NOMO-1 treated with dmso at 0.1 percent for 144 hours (cell line): ENCODE results near the gene TRPC1.
"Not testable (repeated sequence)": the region's sequence is repeated elsewhere in the genome, so short reads cannot be mapped to it uniquely, and the experiment has no call there.

Experiments
- DNase-seq: peaks from one replicate; lab custom pipeline; 2025; ENCODE audit not compliant: unreplicated experiment; lab: John Stamatoyannopoulos, UW

The TRPC1 gene

DNA sequence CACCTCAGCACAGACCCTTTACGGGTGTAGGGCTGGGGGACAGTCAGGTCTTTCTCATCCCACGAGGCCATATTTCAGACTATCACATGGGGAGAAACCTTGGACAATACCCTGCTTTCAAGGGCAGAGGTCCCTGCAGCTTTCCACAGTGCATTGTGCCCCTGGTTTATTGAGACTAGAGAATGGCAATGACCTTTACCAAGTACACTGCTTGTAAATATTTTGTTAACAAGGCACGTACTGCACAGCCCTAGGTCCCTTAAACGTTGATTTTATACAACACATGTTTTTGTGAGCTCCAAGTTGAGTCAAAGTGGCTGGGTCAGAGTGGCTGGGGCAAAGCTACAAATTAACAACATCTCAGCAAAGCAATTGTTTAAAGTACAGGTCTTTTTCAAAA, 28.8 kb downstream of the TRPC1 start:
- not testable (repeated sequence) for DNase-seq

DNA sequence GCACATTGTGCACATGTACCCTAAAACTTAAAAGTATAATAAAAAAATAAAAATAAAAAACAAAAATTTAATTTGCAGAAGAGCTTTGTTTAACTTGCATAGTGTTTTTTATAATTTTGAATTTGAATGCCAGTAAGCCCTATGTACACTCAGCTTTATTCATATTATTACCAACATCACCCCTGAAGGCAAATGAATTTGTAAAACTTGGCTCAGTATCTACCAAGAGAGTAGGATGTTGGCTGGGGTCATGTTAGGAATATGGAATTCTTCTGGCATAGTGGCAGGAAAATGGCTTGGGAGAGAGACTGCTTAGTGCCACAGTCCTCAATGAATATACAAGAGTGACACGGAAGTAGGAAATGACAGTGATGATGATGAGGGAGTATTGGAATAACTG, 30.7 kb downstream of the TRPC1 start:
- no peak for DNase-seq

DNA sequence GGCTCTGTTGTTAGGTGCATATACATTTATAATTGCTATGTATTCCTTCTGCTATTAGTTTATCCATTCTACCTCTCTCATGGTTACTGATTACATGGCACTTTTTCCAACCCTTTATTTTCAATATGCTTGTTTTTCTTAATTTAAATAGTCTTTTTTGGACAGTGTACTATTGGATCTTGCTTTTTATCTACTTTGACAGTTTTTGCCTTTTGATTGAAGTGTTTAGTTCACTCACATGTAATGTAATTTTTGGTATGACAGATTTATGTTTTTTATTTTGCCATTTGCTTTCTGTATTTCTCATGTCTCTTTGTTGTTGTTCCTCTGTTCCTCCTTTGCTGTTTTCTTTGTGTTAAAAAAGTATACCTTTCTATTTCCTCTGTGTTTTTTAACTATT, 44.5 kb downstream of the TRPC1 start:
- no peak for DNase-seq

DNA sequence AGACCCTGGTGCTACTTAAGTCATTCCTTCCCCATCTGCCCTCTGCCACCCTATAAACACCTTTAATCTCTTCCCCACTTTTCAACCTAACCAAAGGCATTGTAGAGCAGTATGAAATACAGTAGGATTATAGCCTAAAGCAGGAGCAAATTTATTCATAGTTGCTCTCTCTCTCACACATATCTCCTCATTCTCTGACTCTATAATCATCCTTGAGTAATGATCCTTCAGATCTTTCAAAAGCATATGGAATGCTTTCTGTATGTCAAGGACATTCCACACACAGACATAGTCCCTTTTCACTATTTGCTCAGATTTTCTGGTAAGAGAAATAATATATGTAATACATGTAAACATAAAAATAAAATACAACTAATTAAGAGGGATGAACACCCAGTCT, 54.1 kb downstream of the TRPC1 start:
- DNase-seq = no peak

DNA sequence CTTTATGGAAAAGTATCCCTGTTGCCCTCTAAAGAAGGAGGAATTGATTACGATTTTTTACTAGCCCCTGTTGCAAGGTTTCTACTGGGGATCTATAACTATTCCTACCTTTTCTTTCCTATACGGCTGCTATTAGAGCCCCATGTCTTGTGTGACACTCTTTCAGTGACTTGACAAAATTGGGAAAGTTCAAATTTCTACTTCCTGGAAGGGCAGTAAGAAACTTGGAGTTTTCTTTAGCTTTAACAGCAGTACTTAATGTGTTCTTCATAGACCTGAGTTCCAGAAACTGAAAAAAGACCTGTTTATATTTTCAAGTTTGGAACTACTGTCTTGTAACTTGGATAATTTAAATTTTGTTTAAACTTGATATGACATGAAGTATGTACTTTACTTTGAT, 54.7 kb downstream of the TRPC1 start:
- no peak for DNase-seq

DNA sequence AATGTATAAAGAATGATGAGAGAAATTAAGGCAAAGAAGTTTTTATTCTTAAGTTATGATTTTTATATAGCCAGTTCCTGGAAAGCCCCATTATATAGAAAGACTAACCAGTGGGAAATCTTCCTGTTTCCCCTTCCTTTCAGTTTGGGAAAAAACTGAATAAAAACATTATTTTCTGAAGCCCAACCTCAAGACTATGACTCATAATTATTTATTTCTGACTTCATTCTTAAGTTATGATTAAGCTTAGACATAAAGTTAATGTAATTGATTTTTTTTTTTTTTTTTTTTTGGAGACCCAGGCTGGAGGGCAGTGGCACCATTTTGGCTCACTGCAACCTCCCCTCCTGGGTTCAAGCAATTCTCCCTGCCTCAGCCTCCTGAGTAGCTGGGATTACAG, 55.8 kb downstream of the TRPC1 start:
- DNase-seq = no peak

DNA sequence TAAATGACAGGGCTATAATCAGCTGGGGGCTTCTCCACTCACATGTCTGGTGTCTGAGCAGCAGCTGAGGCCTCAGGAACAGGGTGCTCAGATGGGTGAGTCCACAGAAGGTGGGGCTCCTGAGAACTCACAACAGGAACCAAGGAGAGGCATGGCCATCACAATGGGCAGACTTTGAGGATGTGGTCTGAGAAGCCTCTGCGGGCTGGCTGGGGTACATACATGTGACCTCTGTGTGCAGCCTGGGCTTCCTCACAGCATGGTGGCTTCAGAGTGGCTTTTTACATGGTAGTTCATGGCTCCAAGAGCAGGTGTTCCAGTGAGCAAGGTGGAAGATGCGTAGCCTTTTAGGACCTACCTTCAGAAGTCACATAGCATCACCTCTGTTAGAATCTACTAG, 58.8 kb downstream of the TRPC1 start:
- DNase-seq = no peak

DNA sequence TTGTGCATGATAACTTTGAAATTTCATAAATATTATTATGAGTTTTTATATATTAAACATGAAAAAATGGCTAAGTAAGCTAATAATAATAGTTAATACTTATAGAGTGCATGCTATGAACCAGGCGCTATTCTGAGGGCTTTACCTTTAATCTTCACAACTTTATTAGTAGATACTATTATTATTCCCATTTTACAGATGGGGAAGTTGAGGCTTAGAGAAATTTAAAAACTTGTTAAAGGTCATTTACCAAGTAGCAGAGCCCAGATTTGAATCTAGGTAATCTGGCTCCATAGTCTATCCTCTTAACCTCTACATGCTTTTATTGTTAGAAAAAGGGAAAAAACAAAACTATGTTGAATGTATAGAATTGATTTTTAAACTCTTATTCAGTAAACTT, 60.4 kb downstream of the TRPC1 start:
- DNase-seq = no peak

DNA sequence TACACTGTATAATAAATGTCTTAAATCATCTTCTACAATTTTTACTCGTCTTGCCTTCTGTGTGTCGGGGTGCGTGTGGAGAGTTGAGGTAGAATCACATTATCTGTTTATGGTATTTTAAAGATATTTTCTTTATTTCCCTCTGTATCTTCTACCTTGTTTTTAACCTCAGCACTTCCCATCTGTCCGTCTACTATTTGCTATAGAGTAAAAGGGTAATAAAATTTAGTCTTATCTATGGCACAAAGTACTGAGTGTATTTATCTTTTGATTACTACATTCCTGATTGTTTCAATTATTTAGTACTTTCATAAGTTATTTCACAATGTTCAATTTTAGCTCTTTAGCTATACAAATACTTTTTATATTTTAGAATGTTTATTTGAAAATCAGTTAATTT, 62.2 kb downstream of the TRPC1 start:
- no peak for DNase-seq

DNA sequence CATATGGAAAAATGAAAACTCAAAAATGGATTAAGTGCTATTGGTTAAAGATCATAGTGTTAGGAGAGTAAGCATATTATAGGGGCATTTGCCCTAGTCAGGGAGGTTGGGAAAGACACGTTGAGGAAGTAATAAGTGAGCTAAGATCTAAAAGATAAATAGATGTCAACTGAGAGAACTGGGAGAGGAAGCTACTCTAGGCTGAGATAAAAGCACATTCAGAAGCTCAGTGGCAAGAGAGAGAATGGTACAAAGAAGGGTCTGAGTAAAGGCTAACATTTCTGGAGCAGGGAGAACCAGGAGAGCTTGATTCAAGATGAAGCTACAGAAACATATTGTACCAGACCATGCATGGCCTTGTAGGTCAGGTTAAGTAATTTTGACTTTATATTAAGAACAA, 63.9 kb downstream of the TRPC1 start:
- DNase-seq = peak; percentile 13

DNA sequence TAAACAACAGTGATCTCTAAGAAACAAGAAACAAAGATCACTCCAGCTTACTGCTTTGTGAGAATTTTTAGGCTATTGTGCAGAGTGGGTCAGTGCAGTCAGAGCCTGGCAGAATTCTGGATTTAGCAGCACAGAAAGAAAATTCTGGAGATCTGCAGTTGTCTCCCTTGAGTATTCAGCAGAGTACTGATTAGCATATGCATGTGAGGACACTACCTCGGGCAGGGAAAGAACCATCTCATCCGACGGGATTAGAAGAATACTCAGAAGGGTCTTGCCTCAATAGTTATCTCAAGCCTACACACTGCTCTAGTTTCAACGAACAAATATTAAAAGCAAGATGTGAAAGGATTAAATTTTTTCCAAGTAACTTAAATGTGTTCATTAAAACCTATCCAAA, 70.7 kb downstream of the TRPC1 start:
- DNase-seq = no peak

DNA sequence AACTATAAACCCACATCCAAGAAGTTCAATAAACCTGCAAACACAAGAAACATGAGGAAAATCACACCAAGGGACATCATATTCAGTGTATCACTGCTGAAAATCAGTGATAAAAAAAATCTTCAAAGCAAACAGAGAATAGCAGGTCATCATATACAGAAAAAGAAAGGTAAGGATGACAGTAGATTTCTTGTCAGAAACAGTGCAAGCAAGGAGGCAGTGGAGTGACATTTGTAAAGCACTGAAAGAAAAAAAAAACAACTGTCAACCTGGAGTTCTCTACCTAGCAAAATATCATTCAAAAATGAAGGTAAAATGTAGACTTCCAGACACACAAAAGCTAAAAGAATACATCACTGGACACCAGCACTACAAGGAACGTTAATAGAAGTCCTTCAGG, 71.5 kb downstream of the TRPC1 start:
- DNase-seq = no peak

DNA sequence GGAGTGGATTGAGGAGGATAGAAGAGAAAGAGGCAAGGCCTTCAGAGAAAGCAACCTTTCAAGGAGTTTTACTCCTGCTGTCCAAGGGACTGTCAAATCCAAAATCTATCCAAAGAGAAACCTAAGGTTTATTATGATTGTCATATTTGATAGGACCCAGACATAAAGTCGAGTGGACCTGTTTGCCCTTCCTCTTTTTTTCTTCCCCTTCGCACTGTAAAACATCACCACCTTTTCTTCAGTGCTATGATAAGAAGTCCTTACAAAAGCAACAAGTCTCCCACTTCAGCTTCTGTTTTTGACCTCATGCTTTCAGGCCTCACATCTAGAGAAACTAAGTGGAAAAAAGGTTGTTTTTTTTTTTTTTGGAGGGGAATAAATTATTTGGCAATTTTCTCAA, 73.0 kb downstream of the TRPC1 start:
- DNase-seq = no peak

DNA sequence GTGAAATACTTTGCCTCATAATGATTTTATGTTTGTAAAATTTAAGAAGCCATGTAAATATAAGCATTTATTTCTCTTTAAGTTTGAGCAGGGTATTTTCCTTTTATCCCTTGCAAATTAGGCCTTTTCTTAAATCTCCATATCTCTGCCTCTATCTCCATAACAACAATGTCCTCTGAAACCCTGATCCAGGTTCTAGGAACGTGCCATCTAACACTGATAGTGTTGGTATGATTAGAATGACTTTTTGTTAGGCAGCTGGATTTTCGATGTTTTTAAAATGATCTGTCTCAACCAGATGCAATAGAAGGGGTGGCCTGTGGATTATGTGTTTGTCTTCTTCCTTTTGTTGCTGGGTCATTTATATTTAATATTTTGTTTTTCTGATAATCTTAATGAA, 77.9 kb downstream of the TRPC1 start:
- DNase-seq = no peak

DNA sequence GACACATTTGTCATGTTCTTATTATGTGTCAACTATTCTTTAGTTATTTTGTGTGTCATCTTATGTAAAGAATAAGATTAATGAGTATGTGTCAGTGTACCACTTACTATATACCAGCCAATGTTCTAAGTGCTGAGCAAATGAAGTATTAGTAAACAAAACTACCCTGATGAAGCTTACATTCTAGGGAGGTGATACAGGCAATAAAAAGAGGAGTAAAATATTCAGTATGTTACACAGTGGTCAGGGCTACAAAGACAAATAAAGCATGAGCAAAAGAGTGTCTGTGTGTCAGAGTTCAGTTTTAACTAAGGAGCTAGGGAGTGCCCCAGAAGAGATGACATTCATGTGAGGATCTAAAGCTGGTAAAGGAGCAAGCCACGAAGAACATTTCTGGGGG, 79.1 kb downstream of the TRPC1 start:
- DNase-seq = no peak

DNA sequence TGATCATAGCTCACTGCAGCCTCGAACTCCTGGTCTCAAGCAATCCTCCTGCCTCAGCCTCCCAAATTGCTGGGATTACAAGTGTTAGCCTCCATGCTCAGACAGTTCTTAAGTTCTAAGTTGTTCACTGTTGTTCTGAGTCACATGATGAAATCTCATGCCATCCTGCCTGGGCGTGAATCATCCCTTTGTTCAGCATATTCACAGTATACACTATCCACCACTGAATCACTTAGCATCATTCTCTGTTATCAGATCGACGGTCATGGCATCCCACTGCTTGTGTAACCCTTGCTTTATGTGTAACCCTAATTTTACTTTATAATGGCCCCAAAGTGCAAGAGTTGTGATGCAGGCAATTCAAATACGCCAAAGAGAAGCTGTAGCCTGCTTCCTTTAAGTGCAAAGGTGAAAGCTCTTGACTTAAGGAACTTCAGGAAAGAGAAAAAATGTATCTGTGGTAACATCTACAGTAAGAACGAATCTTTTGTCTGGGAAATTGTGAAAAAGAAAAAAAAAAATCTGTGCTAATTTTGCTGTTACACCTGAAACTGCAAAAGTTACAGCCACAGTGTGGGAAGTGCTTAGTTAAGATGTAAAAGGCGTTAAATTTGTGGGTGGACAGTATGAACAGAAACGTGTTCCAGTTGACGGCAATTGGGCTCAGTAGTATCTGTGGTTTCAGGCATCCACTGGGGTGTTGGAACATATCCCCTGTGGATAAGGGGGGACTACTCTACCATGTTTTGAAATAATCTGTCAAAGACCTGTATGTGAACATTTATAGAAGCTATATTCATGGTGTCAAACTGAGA, 84.5 kb downstream of the TRPC1 start:
- no peak for DNase-seq

DNA sequence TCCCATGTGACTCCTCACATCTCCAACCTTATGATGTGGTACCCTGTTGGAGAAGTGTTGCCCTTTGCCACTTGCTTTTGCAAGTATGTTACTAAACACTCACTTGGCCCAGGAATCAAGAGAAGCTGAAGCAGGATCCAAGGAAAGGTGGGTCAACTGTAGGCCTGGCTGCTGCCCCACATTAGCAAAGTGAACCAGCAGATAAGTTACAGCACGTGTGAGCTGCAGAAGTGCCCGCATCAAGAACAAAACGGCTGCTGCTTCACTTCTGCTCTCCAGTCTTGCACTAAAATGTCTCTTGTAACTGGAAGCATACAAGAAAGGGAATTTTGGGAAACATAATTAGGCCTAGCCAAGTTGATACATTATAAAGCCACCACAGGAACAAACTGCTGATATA, 85.4 kb downstream of the TRPC1 start:
- no peak for DNase-seq

DNA sequence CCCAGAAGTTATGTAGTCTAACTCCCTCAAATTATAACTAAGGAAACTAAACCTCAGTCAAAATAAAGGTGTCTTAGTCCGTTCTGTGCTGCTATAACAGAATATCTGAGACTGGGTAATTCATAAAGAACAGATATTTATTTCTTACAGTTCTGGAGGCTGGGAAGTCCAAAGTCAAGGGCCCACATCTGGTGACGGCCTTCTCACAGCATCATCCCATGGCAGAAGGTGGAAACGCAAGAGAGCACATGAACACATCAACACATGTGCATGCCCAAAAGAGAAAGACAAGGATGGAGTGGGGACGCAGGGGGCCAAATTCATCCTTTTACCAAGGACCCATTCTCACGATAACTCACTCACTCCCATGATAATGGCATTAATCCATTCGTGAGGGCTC, 92.0 kb downstream of the TRPC1 start:
- no peak for DNase-seq

DNA sequence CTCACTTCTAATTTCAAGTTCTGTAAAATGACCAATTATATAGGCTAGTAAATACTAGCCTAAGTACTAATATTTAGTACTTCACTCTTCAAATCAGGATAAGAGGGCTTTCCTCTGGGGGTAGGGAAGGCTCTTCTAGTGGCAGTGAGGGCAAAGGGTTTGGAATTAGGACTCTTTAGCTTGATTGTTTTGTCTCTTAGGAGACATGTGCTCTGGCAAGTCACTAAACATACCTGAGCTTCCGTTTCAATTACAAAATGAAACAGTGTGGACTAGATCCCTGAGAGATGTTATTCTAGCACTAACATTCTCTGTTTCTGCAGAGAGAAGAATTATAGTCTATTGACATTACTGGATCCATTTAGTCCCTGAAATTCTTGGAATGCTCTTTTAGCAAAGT, 93.5 kb downstream of the TRPC1 start:
- no peak for DNase-seq

DNA sequence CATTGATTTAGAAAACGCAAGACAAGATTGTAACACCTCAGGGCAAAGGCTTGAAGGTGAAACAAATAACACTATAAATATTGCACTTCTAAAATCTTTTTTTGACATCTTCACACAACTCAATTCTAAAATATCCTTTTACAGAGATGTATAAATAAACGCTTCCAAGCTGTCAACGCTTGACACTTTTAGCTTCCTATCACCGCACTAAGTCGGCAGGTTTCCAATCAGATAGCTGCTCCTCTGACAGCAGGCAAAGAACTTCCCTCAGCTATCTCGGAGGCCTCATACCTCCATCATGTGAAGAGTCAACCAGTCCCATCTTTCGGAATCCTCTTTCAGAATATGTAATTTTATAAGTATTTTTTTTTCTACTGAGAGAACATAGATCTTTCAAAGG, 94.1 kb downstream of the TRPC1 start:
- DNase-seq = no peak

DNA sequence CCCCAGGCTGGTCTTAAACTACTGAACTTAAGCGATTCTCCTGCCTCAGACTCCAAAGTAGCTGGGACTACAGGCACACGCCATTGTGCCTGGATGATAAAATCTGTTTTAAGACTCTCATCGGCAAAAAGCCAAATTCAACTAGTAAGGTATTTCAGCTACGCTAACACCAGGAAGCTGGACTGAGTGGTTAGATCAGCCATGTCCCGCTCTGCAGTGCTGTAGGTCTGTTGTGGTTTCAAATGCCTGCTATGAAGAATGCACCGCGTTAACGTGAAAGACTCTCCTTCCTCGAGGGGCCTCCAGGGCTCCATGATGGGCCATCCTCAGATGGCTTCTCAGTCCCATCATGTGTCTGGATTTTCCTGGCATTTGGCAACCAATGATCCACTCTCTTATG, 94.8 kb downstream of the TRPC1 start:
- DNase-seq = no peak

DNA sequence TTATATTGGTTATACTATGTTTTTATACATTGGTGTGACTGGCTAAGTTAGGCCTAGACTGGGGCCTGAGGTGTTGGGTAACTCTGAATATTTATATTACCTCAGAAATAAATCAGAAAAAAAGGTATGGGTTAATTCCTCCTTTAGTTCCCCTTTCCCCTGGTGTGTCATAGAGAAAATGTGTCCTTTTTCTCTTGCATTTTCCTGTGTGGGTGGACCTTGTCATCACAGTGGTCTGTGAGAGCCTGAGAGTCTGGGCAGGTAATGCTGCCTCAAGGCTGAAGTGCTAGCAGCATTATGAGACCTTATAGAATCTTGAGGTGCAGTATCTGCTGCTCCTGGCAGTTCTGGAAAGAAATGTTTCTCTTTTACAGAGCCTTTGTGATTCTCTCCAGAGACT, 95.3 kb downstream of the TRPC1 start:
- DNase-seq = no peak

DNA sequence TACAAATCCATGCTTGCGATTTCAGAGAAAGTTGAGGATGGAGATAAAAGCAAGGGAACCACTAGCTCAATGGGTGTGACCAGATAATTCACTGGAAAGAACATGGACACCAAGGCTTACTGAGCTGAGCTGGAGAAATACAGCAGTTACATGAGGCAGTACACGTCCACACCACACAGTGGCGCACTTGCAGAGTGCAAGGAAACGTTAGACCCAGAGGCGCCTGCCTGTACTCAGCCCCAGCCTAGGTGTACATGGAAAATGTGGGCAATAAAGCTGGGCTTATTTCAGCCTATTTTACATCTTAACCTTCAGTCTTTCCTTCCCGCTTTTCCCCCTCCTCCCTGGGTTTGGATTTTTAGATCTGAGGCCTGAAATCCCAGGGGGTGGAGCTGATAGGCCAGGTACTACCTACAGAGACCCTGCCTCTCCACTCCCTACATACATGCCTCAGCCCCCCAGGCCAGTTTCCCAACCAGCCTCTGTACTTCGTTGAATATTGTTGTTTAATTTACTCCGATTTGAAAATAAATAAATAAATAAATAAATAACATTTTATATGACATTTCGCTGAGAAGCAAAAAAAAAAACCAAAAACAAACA, 105.0 kb downstream of the TRPC1 start:
- DNase-seq = peak; percentile 77
